ENCODE measurements around the gene PLEKHM2.

Gene PLEKHM2

DNA sequence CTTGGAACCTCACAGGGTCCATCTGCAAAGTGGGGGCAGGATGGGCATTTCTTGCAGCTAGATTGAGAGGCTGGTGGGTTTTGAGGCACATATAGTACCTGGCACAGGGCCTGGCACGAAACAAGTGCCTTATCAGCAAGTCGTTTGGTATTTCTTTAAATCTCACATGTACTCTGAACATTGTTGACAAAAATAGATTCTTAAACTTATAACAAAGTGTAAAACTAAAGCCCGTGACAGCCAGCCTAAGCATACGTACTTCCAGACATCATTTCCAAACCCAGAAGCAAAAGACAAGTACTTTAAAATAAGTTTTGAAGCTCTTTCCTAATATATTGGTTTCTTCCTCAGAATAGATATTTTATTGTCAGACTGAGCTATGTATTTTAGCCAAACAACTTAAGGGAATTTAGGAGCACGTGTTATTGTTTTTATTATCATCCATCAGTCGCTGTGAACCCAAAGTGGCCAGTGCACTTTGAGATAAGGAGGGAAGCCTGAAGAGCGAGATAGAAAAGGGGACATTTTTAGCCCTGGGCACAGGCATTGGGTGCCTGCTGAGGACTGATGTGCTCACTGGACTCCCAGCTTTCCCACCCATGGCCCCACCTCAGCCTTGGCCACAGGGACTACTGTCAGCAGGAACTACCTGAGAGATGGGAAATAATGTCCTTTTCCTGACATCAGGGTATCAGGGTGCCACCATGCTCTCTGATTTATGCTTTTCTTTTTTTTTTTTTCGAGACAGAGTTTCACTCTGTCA lies 77.4 kb downstream of the PLEKHM2 start:
- DNase-seq, result no peak

DNA sequence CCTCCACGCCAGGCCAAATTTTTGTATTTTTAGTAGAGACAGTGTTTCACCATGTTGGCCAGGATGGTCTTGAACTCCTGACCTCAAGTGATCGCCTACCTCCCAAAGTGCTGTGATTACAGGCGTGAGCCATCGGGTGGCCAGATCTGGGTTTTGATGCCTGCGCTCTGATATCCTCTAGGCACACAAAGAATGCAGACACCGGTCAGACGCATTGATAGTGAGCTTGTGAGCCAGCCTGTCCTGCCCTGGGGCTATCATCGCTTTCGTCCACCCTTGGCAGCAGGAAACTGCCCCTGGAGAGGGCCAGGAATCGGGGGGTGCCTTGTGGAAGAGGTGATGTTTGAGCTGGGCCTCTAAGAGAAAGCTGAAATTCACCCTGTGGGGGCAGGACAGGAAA lies 78.4 kb downstream of the PLEKHM2 start:
- no peak for DNase-seq

DNA sequence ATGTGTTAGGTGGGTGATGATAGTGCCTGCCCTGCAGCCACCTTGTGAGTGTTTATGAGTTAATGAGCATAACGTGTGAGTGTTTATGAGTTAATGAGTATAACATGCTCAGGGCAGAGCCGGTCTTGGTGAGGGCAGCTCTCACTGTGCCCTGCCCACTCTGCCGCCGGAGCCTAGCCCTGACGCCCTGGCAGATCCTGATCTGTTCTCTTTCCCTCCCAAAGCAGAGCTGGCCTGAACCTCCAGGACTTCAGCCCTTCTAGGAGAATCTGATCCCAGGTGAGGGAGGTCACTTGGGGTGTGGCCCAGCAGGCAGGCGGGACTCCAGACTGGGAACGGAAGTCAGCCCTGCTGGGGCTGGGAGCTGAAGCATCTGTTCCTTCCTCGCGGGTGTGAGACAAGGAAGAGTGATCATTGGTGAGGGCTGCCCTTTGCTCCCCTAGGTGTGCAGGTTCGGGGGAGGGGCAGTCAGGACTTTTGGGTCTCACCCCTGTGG lies 80.2 kb downstream of the PLEKHM2 start:
- no peak for DNase-seq

DNA sequence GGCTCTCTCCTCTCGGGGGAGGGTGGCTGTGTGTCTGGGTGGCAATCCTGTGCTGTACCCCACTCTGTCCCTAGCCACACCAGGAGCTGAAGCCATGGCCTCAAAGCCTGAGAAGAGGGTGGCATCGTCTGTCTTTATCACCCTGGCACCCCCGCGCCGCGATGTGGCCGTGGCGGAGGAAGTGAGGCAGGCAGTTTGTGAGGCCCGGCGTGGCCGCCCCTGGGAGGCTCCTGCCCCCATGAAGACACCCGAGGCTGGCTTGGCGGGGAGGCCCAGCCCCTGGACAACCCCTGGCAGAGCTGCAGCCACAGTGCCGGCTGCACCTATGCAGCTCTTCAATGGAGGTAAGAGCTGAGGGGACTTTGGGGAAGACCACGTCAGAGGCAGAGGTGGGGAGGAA lies 80.8 kb downstream of the PLEKHM2 start:
- no peak for DNase-seq

DNA sequence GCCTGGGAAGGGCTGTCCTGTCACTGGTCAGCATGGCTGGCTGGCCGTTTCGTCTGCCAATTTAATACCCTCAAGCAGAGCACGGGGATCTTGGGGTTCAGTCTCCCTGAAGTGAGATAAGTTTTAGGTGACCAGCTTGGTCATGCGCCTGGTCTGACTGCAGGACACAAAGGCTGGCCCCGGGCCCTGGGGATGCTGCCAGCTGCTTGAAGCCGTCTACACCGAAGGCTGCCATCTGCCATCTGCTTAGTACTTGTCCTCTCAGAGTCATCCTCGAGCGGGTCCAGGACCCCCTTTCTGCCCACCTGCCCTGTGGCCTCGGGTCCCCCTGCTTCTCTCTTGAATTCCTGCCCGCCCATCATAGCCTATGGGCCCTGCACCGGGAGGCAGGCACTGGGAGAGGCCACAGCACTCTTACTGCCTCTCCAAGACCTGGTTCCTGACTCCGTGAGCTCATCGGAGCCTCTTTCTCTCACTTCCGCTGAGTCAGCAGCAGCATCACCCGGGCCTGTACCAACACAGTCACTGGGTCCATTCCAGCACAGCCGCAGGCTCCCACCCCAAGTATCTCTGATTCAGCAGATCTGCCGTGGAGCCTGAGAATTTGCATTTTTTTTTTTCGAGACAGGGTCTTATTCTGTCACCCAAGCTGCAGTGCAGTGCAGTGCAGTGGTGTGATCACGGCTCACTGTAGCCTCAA lies 81.5 kb downstream of the PLEKHM2 start:
- no peak for DNase-seq

DNA sequence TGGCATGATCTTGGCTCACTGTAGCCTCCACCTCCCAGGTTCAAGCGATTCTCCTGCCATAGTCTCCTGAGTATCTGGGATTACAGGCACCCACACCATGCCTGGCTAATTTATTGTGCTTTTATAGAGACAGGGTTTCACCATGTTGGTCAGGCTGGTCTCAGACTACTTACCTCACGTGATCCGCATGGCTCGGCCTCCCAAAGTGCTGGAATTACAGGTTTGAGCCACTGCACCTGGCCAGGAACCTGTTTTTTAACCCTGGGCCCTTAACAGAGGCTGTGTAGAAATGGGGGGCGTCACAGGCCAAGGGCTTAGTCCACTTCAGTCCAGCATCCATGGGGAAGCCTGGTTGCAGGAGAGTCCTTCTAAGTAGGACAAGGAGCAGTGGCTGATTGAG lies 83.8 kb downstream of the PLEKHM2 start:
- no peak for DNase-seq

DNA sequence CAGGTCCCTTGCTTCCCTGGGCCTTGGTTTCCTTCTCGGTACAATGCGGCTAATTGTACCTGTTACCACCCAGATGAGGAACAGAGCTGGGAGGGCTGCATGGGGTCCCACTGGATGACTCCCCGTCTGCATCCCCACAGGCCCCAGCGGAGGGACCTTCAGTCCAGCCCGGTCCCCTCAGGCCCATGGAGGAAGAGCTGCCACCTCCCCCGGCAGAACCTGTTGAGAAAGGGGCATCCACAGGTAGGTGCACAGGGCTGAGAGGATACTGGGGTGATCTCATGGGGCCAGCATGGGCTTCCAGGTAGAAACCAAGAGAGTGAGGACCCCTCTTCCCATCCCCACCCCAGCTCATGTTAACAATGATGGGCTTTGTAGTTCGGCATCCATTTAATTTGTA lies 84.3 kb downstream of the PLEKHM2 start:
- DNase-seq, result no peak

DNA sequence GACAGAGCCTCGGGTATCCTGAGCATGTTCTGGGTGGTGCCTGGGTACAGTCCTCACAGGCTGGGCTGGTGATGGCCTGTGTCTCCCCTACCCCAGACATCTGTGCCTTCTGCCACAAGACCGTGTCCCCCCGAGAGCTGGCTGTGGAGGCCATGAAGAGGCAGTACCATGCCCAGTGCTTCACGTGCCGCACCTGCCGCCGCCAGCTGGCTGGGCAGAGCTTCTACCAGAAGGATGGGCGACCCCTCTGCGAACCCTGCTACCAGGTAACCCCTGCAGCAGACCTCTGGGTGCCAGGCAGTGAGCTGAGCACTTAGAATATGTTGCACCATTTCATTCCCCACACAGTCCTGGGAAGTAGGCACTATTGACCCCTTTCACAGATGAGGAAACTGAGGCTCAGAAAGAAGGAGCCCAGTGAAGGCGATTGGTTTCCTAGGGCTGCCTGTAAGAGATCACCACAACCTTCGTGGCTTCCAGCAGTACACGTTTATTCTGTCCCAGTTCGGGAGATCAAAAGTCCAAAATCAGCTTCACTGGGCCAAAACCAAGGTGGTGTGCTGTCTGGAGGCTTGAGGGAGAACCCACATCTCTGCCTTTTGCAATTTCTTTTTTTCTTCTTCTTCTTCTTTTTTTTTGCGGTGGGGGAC lies 86.3 kb downstream of the PLEKHM2 start:
- no peak for DNase-seq

DNA sequence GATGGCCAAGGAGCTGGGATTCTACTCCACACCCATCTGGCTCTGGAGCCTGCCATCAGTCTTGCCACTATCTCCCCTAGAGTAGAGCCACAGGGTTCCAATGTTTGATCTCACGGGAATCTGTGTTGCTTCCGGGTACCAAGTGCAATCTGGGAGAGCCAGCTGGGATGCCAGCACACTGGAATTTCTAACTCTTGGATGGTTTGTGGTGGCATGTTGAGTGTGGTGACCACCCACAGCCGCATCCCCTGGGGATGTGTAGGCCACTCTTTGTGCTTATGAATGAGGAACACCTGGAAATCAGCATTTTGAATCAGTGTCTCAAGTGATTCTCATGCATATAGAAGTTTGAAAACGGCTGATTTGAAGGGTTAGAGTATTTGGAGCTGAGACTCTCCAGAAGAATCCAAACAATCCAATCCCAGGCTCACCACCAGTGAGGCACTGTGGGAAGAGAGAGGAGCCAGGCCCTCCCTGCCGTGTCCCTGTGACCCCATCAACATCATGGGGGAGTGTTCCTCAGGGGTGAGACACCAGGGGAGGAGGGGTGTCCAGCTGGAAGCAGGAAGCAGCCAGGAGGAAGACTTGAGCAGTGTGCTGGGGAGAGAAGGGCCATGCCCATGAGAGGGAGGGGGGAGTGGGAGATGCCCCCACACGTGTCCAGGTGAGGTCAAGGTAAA lies 87.9 kb downstream of the PLEKHM2 start:
- DNase-seq, result no peak

DNA sequence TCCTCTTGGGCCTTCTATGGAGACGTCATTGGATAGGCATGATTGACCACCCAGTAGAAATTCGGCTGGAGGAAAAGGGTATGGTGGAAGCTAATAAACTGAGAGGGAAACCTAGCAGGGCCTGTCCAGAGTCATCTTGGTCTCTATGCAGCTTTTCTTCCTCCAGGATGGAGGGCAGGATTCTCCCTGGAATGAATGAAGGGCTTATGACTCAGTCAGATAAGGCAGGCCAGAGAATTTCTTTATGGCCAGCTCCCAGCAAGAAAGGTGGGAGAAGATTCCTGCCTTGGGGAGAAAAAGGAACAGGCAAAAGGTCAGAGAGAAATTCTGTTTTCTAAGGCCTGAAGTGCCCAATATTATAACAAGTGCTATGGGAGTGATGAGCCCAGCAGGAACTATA lies 91.6 kb downstream of the PLEKHM2 start:
- no peak for DNase-seq

DNA sequence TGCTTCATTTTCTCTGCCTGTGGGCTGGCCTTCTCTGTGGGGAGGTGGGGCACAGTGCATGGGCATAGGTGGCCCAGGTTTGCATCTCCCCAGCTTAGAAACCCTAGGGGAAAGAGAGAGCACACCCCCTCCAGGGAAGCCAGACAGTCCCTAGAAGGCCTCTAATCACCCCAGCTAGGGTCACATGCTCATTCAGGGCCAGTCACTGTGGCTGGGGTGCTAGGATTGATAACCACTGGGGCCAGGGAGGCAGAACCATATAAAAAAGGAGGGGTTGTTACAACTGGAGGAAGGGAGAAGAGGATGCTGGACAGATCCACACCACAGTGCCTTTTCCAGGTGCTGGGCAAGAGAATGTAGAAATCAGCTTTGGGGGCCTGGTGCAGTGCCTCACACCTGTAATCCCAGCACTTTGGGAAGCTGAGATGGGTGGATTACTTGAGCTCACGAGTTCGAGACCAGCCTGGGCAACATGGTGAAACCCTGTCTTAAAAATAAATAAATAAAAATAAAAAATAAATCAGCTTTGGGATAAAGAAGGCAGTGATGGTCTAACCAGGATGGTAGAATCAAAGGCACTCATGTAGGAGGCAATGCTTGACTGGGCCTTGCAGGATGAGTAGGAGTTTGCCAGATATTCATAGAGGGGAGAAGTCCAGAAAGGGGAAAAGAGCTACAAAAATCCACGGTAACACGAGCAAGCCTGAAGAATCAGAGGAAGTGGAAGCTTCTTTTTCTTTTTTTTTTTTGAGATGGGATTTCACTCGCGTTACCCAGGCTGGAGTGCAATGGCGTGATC lies 94.0 kb downstream of the PLEKHM2 start:
- no peak for DNase-seq
